Transverse colon (tissue), 3 donors: Measurements from ENCODE around the gene DNAI2.

Experiments
- POLR2A ChIP-seq: fragments of 450-650 bp; IDR thresholded peaks from one replicate; pipeline ENCODE4 v1.6.1; 2016; ENCODE audit warnings: antibody characterized with exemption, mild to moderate bottlenecking, moderate library complexity
- TF ChIP-seq, protein P1 (sequence below), 5 experiments: fragments of 200-600 bp in 3 of 5; fragments of 450-650 bp in 2 of 5; sonication (generic) in 3 of 5; IDR thresholded peaks; 1 replicate in 2 of 5; 2 replicates in 3 of 5; pipeline ENCODE4 v1.5.1; 2016 to 2017; ENCODE audit warnings: antibody characterized with exemption in 5 of 5, inconsistent platforms in 3 of 5, mild to moderate bottlenecking in 2 of 5, moderate library complexity in 1 of 5

DNA sequence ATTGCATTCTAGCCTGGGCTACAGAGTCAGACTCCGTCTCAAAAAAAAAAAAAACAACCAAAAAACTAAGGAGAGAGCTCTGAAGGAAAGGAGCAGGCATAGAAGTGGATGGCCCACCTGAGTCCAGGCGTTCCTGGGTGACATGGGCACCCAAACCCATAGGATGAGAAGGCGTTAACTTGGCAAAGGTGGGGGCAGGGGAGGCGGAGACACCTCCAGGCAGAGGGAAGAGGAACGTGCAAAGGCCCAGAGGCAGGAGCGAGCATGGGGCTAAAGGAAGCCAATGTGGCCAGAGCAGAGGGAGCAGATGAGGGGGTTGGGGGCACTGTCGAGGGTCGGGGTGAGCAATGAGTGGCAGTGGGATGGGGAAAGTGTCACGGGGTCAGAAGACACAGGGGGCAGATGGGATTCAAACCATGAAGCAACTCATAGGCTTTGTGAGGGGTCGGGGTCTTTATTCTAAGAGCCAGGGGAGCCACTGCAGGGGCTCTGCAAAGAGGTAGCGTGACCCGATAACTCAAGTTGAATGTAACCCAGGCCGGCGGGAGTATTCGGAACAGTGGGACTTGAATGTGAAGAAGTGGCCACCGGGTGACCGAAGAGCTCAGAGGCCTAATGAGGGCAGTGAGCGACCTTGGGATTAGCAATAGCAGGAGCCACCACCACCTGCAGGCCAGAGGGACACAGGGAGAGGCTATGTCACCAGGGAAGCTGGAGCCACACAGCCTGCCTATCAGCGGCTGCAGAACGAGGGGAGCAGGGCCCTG, 48.9 kb upstream of the DNAI2 start:
- TF ChIP-seq, protein P1, sequence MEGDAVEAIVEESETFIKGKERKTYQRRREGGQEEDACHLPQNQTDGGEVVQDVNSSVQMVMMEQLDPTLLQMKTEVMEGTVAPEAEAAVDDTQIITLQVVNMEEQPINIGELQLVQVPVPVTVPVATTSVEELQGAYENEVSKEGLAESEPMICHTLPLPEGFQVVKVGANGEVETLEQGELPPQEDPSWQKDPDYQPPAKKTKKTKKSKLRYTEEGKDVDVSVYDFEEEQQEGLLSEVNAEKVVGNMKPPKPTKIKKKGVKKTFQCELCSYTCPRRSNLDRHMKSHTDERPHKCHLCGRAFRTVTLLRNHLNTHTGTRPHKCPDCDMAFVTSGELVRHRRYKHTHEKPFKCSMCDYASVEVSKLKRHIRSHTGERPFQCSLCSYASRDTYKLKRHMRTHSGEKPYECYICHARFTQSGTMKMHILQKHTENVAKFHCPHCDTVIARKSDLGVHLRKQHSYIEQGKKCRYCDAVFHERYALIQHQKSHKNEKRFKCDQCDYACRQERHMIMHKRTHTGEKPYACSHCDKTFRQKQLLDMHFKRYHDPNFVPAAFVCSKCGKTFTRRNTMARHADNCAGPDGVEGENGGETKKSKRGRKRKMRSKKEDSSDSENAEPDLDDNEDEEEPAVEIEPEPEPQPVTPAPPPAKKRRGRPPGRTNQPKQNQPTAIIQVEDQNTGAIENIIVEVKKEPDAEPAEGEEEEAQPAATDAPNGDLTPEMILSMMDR (IDR thresholded peaks at IDR 0.05) = no peak
- no peak for TF ChIP-seq POLR2A
